Measurements from ENCODE around the gene PRKCA.

DNA sequence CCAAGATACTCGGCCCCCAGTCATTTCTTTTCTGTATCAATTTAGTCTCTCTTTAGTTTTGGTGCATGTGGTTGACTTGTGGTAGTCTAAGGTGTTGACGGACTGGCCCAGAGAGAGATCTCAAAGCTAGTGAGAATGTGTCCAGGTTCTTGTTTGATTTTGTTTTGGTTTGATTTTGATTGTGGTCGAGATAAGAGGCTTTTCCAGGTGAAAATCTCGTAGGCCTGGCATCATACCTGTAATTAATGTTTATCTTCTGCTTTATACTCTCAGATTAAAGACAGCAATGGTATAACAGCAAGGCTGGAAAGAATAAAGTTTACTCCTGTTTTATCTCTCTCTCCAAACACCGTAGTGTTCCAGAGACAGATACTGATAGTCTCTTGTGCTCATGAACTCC lies 360.1 kb downstream of the PRKCA start:
- TF ChIP-seq YY1 (IDR thresholded peaks at IDR 0.05; ENCODE audit: insufficient read depth, insufficient read length): no peak
- no peak for TF ChIP-seq ZNF274 (IDR thresholded peaks at IDR 0.05; ENCODE audit: low read depth, low read length)

Measured in NT2/D1 (cell line).